ENCODE data around the gene KLK10. TPM values are rescaled to one million over a fixed set of nuclear protein-coding genes. Genes with fewer than 3 reads are reported as not detected.

Gene KLK10
- total RNA-seq, 6 donors from 2014 or later, result 4.8 to 21.7 (median 18.6) TPM; not detected in 1

DNA sequence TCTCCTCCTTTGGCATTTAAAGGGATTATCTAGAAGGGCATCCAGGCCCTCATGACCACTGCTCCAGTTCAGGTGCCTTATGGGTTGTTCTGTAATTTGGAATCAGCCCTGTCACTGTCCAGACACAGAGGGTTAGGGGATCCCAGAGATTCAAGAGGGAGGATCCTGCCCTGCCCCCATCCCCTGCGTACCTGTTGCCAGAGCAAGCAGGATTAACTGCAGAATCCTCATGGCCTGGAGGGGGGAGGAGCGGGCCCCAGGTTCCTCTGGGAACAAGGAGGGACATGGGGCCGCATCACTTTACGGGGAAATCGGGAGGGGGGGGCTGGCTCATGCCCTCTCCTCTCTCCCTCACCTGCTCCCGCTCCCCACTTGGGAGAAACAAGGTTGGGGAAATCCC lies 5.9 kb upstream of the KLK10 start:
- Histone ChIP-seq H3K4me3 (no peak overlapping the region), H3K36me3 (no peaks in the 10 kb centered on the region), H3K27ac (no peak overlapping the region), H3K27me3 (peaks cover 0 to 5% (median 2%) of the 10 kb centered on the region in 4 donors), H3K9me3 (no peaks in the 10 kb centered on the region), H3K4me1 (peaks cover 0 to 4% (median 1%) of the 10 kb centered on the region in 4 donors)
- 25 to 60% methylated on average over 4 to 6 of the region's 6 CpGs for WGBS, 2 donors
- DNase-seq, result no peak
- ATAC-seq (ENCODE audit: low FRiP score in 2 of 2), result no peak
- TF ChIP-seq POLR2A (IDR thresholded peaks at IDR 0.05) (no peak), EP300 (IDR thresholded peaks at IDR 0.05) (no peak), POLR2AphosphoS5 (IDR thresholded peaks at IDR 0.05) (no peak)
- TF ChIP-seq, protein P1, sequence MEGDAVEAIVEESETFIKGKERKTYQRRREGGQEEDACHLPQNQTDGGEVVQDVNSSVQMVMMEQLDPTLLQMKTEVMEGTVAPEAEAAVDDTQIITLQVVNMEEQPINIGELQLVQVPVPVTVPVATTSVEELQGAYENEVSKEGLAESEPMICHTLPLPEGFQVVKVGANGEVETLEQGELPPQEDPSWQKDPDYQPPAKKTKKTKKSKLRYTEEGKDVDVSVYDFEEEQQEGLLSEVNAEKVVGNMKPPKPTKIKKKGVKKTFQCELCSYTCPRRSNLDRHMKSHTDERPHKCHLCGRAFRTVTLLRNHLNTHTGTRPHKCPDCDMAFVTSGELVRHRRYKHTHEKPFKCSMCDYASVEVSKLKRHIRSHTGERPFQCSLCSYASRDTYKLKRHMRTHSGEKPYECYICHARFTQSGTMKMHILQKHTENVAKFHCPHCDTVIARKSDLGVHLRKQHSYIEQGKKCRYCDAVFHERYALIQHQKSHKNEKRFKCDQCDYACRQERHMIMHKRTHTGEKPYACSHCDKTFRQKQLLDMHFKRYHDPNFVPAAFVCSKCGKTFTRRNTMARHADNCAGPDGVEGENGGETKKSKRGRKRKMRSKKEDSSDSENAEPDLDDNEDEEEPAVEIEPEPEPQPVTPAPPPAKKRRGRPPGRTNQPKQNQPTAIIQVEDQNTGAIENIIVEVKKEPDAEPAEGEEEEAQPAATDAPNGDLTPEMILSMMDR (IDR thresholded peaks at IDR 0.05), result no peak

- H3K4me1 ChIP-seq, result peaks cover 0 to 9% (median 3%) of the 10 kb centered on the region in 4 donors
- H3K4me3 ChIP-seq, result no peak overlapping the region
- WGBS, 2 donors, result 41 to 55% methylated on average over 5 of the region's 5 CpGs
- TF ChIP-seq POLR2A (IDR thresholded peaks at IDR 0.05) (no peak), EP300 (IDR thresholded peaks at IDR 0.05) (no peak), POLR2AphosphoS5 (IDR thresholded peaks at IDR 0.05) (no peak)
- TF ChIP-seq, protein P1 (IDR thresholded peaks at IDR 0.05), result no peak
- H3K9me3 ChIP-seq, result no peaks in the 10 kb centered on the region
- DNase-seq, result no peak
- no peak for ATAC-seq (ENCODE audit: low FRiP score in 2 of 2)
- no peaks in the 10 kb centered on the region for H3K36me3 ChIP-seq
- no peak overlapping the region for H3K27ac ChIP-seq
- H3K27me3 ChIP-seq, result peaks cover 0 to 5% (median 2%) of the 10 kb centered on the region in 4 donors
Measured at GRCh38 chr19:51024924-51025323, 5.4 kb upstream of the KLK10 start.

DNA sequence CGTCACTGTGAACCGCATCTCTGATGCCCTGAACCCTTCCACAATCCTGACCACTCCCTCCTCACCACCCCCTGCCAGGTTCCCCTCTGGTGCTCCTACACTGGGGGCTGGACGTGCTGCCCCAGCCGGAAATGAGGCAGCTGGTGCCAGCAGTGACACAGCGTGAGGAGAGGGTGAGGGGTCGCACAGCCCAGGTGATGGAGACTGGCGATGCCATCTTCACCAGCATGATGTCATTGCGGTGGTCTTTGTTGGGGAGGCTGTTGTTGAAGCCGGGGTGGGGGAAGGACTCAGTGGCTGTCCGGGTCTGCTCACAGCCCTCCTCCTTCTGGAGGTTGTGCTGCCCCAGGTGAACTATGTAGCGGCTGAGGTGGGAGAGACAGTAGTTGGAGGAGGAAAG lies 4.4 kb upstream of the KLK10 start:
- DNase-seq (no peak), ATAC-seq (ENCODE audit: low FRiP score in 2 of 2) (no peak)
- H3K27me3 ChIP-seq, result peaks cover 0 to 14% (median 9%) of the 10 kb centered on the region in 4 donors
- H3K4me1 ChIP-seq, result peaks cover 0 to 19% (median 11%) of the 10 kb centered on the region in 4 donors
- H3K27ac ChIP-seq, result no peak overlapping the region
- WGBS, 2 donors, result 64 to 71% methylated on average over 11 of the region's 11 CpGs
- TF ChIP-seq EP300 (IDR thresholded peaks at IDR 0.05) (no peak), POLR2AphosphoS5 (IDR thresholded peaks at IDR 0.05) (no peak), POLR2A (IDR thresholded peaks at IDR 0.05) (no peak)
- TF ChIP-seq, protein P1 (IDR thresholded peaks at IDR 0.05), result no peak
- H3K36me3 ChIP-seq, result no peaks in the 10 kb centered on the region
- H3K4me3 ChIP-seq, result no peak overlapping the region
- no peaks in the 10 kb centered on the region for H3K9me3 ChIP-seq

DNA sequence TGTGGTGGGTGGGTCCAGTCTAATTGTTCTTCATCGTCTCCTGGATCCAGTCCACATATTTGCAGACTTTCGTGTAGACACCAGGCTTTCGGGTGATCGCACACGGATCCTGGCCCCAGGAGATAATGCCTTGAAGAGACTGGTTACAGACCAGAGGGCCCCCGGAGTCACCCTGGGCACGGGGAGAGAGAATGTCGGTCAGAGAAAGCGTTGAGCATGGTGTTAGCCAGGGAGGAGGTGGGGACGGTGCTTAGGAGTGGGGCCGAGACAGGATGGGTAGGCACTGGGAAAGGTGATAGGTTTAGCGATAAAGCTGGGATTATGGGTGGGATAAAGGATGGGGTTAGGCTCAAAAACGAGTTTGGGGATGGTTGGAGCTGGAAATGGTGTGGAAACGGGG lies 3.0 kb upstream of the KLK10 start:
- Histone ChIP-seq H3K27me3 (peaks cover 0 to 22% (median 9%) of the 10 kb centered on the region in 4 donors), H3K36me3 (no peaks in the 10 kb centered on the region), H3K4me3 (no peak overlapping the region), H3K27ac (no peak overlapping the region), H3K9me3 (no peaks in the 10 kb centered on the region), H3K4me1 (peaks cover 0 to 27% (median 14%) of the 10 kb centered on the region in 4 donors)
- WGBS, 2 donors, result 47 to 51% methylated on average over 14 of the region's 14 CpGs
- ATAC-seq (ENCODE audit: low FRiP score in 2 of 2) (no peak), DNase-seq (no peak)
- no peak for TF ChIP-seq POLR2A (IDR thresholded peaks at IDR 0.05)
- TF ChIP-seq POLR2AphosphoS5 (IDR thresholded peaks at IDR 0.05), result no peak
- TF ChIP-seq EP300 (IDR thresholded peaks at IDR 0.05), result no peak
- TF ChIP-seq, protein P1 (IDR thresholded peaks at IDR 0.05), result no peak

GRCh38 chr19:51020988-51021651 lies 1.6 kb upstream of the KLK10 start:
- Histone ChIP-seq H3K27me3 (peaks cover 0 to 27% (median 12%) of the 10 kb centered on the region in 4 donors), H3K9me3 (no peaks in the 10 kb centered on the region), H3K36me3 (no peaks in the 10 kb centered on the region), H3K4me3 (no peak overlapping the region), H3K27ac (no peak overlapping the region), H3K4me1 (peaks cover 8 to 39% (median 21%) of the 10 kb centered on the region in 4 donors)
- ATAC-seq (ENCODE audit: low FRiP score in 2 of 2) (peak in 1 of 2 donors; percentile 46), DNase-seq (no peak)
- TF ChIP-seq, protein P1 (IDR thresholded peaks at IDR 0.05), result peak; percentile 29 to 66 (median 53)
- TF ChIP-seq POLR2AphosphoS5 (IDR thresholded peaks at IDR 0.05) (no peak), POLR2A (IDR thresholded peaks at IDR 0.05) (no peak)
- WGBS, 2 donors, result 39 to 41% methylated on average over 7 of the region's 7 CpGs

All from upper lobe of left lung (tissue), 6 donors.